ENCODE results near the gene HIF1A.
"Not testable (repeated sequence)": the region's sequence is repeated elsewhere in the genome, so short reads cannot be mapped to it uniquely, and the experiment has no call there.

HIF1A gene

GRCh38 chr14:61694830-61695694 is at the start of gene HIF1A:
Gene HIF1A (plus strand): TSS chr14:61695513. CDS start chr14:61695805, 292 bp downstream.
- peak; percentile 74 to 90 (median 84) for DNase-seq

GRCh38 chr14:61646366-61647116 is 48.8 kb upstream of the HIF1A start:
- DNase-seq = no peak

GRCh38 chr14:61647704-61648103 is 47.6 kb upstream of the HIF1A start:
- no peak for DNase-seq

DNA sequence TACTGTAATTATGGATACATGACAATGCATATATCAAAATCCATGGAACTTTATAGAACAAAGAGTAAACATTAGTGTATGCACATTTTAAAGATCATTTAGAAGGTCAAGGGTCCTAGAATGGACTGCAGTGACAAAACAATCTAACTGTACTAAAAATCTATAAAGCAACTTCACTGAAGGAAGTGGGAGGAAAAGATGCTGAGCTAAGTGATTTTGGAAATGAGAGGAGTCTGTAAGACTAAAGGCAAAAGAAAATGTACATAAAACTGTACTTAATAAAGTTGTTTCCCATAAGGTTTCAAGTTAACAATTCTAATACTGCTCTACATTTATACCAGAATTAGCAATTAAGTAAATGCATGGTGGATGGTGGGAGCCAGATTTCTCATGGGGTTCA is 46.9 kb upstream of the HIF1A start:
- no peak for DNase-seq

DNA sequence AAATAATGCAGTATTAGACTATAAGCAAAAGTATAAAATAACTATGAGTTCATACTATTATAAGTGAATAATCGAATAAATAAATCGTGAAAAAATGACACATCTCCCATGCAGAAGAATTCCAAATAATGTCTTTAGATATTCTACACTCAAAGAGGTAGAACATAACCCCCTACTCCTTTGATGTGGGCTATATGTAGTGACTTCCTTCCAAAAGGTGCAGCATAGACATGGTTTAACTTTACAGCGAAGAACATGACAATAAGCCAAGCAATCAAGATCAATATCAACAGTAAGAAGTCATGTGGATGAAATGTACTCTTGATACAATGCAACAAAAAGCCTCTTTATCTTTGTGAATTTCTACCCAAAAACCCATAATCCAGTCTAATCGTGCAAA is 46.0 kb upstream of the HIF1A start:
- no peak for DNase-seq

- no peak for DNase-seq
These were observed 44.0 kb upstream of the HIF1A start for GRCh38 chr14:61651355-61651754.

- no peak for DNase-seq
These were observed 42.6 kb upstream of the HIF1A start for GRCh38 chr14:61652526-61653262.

GRCh38 chr14:61653507-61653906 is 41.8 kb upstream of the HIF1A start:
- no peak for DNase-seq

DNA sequence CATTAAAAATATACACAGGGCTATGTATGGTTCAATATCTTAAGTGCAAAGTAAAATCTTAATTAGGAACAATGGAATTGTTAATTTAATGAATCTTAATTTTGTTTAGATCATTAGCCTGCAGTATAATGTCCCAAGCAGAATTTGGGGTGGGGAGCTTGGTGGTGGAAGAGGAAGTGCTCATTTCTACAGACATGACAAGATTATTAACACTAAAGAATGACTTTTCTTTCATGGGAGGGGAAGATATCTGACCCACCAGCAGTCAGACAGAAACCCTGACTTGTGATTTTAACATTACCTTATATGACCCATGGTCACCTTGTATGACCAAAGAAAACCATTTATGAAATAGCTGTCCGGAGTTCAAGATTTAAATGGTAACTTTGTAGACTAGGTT is 41.3 kb upstream of the HIF1A start:
- no peak for DNase-seq

- no peak for DNase-seq
These were observed 39.5 kb upstream of the HIF1A start for GRCh38 chr14:61655777-61656176.

GRCh38 chr14:61656341-61656740 is 39.0 kb upstream of the HIF1A start:
- no peak for DNase-seq

GRCh38 chr14:61658111-61658510 is 37.2 kb upstream of the HIF1A start:
- not testable (repeated sequence) for DNase-seq

GRCh38 chr14:61659582-61659981 is 35.7 kb upstream of the HIF1A start:
- DNase-seq = no peak

- DNase-seq = no peak
These were observed 33.6 kb upstream of the HIF1A start for GRCh38 chr14:61661471-61662400.

DNA sequence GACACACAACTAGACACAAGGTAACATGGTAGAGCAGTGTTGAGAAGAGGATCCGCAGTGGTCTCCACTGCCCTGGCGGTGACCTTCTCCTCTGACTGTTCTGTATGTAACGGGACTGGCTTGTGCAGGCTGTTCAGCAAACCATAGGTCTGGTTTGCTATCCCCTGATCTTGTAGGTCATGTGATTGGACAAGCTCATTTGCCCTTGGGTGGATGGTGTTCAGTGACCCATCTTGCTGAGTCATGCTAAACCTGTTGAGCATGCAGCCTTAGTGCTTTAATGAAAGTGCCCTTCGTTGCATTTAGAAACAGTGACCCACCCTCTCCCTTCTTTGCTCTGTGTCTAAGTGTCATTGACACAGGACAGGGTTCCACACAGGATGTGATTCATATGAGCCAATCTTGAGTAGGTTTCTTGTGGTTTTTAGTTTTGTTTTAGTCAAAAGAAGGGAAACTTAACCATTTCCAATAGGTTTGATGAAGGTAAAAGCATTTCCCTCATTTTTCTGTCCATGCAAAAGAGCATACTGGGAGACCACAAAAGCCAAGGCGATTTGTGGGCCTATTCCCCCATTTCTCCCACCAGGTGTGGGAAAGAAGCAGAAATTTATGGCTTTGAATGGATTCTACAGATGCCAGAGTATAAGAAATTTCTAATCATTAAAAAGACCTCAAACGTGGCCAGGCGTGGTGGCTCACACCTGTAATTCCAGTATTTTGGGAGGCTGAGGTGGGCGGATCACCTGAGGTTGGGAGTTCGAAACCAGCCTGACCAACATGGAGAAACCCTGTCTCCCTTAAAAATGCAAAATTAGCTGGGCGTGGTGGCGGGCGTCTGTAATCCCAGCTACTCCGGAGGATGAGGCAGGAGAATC is 32.6 kb upstream of the HIF1A start:
- peak in 1 of 4 experiments; percentile 10 for DNase-seq

DNA sequence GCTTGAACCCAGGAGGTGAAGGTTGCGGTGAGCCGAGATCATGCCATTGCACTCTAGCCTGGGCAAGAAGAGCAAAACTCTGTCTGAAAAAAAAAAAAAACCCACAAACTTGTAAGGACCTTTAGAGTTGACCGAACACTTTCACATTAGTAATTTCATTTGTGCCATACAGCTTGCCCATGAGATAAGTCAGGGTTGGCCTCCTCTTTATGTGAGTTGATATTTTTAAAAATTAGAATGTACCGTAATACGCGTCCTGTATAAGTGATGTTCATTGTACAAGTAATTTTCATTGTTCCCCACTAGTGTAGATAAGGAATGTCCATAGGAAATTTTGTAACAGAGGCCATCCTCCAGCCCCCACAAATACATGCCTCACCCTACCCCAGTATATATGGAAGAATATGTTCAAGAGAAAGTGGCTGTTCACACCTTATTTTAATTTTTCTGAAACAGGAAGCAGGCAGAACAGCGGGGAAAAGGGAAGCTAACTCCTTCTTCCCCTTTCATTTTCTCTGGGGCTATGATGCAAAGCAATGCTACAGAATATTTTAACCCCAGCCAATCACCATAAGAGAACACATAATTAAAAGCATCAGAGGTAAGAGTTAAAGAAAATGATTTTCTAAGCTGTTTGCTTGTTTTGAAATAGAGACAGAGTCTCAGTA is 31.9 kb upstream of the HIF1A start:
- DNase-seq = no peak

DNA sequence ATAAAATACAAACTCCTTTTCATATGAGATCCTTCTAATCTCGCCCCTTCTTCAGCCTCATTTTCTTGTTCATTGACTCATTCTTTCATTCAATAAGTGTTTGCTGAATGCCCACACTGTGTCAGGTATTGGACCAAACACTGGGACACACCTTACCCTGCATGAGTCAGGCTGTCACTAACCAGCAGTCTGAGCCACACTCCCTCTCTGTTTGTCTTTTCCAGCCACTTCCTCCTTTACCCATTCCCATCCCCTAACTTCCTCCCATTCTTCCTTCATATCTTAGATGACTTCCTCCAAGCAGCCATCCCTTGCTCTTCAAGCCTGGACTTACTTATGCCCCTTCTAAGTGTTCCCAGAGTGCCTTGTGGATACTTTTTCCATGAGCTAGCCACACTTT is 27.0 kb upstream of the HIF1A start:
- no peak for DNase-seq

DNA sequence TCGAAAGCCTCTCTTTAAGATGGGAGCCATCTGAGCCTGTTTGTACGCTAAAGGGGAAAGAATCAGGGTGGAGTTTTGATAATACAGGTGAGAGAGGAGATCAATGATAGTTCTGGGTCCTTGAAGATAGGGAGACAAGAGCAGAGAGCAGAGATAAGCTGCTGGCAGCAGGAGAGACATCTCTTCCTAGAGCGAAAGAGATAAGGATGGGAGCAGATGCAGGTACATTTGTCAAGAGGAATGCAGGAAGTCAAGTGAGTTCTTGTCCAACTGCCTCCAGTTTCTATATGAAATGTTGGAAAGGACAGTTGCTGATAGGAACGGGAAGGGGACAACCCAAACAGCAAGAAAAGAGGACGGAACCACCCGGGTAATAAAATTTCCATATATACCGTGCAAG is 24.7 kb upstream of the HIF1A start:
- no peak for DNase-seq

GRCh38 chr14:61671082-61671481 is 24.2 kb upstream of the HIF1A start:
- no peak for DNase-seq

- no peak for DNase-seq
These were observed 22.5 kb upstream of the HIF1A start for GRCh38 chr14:61672796-61673195.

DNA sequence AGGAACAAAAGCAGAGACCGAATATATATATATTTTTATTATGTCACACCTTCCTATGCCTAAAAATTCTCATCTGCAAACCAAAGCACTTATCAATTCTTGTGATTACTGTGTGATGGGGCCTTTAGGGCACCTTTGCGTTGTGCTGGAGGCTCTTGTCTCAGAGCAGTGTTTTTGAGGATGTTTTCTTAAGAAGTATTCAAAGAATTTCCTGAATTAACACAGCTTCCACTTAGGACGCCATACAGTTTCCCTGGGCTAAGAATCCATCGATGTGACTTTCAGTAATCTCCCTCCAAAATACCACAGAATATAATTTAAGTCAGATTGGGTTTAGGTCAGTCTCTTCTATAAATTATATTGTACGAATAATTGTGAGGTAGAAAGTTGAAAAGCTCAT is 22.0 kb upstream of the HIF1A start:
- DNase-seq = no peak

Data from activated naive CD4-positive, alpha-beta T cell (primary cell).